Activated T-cell treated with anti-CD3 and anti-CD28 coated beads, Interleukin-2, amount 50 U/mL, for 72 hours (primary cell): ENCODE measurements around the gene CLDN16. TPM values are rescaled to one million over a fixed set of nuclear protein-coding genes. Genes with fewer than 3 reads are reported as not detected.

Source experiments
- ATAC-seq, 2 donors: fragments of 150-1000 bp; cut with Tn5 transposase; replicated peaks in 1 of 2; 2 replicates each; pipeline ENCODE4 v1.10.0; 2021; ENCODE audit warnings: moderate library complexity in 2 of 2, mild to moderate bottlenecking in 1 of 2
- DNase-seq, 2 donors: peaks; one replicate each; pipeline ENCODE4 v3.0.0; 2021 to 2022; ENCODE audit warnings: mixed read lengths in 1 of 2
- H3K27ac Mint-ChIP-seq: one replicate; pipeline ENCODE4 v1.8.0; 2022; ENCODE audit warnings: mild to moderate bottlenecking, moderate library complexity, mixed read lengths
- H3K27me3 Mint-ChIP-seq: one replicate; pipeline ENCODE4 v1.8.0; 2022; ENCODE audit warnings: low read depth, mixed read lengths
- H3K36me3 Mint-ChIP-seq, 2 donors: one replicate each; pipeline ENCODE4 v1.8.0; 2022; ENCODE audit warnings: mixed read lengths in 2 of 2, mild to moderate bottlenecking in 1 of 2; ENCODE audit not compliant: insufficient read depth in 2 of 2
- H3K4me1 Mint-ChIP-seq: one replicate; pipeline ENCODE4 v1.8.0; 2022; ENCODE audit warnings: low read depth, mixed read lengths
- H3K4me3 Mint-ChIP-seq, 2 donors: one replicate each; pipeline ENCODE4 v1.8.0; 2022; ENCODE audit warnings: mild to moderate bottlenecking in 2 of 2, mixed read lengths in 2 of 2, moderate library complexity in 2 of 2
- H3K9me3 Mint-ChIP-seq, 2 donors: one replicate each; pipeline ENCODE4 v1.8.0; 2022; ENCODE audit warnings: mixed read lengths in 2 of 2
- total RNA-seq, 2 donors: library from RNA; stranded (reverse); gene quantifications; one replicate each; pipeline ENCODE4 v1.2.3, GENCODE V29; 2022

CLDN16 gene
- total RNA-seq, 2 donors from 2014 or later: 0.29 TPM; not detected in 1

DNA sequence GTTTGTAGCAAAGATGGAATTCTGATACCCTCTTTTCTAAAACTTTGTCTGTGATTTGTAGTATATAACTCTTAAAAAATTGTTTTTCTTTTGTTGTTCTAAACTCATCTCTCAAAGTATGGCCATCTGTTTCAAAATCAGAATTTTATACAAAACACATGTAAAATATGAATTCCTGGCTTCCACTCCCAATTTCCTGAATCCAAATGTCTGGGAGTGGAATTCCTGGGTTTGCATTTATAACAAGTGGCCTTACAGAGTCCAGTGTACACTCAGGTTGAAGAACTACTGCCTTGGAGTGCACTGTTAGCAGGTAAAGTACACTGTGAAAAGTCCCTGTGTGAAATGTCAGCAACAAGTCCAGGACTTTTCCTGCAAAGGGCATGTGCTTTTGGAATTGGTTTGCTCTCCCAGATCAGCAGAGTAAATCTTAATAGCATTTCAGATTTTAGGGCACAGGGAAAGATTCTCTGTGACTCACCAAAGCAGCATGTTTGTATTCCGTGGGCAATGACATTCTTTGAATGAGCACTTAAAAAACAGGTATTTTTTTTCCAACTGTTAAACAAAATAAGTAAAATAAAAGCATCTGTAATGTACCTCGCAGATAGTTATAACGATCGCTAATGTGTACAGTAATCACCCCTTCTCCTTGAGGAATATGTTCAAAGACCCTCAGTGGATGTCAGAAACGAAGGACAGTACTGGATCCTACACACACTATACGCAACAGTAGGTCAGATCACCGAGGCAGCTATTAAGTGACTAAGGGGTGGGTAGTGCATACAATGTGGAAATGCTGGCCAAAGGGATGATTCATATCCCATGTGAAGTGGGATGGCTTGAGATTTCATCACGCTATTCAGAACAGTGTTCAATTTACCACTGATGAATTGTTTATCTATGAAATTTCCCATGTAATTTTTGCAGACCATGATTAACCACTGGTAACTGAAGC is 2.0 kb upstream of the CLDN16 start:
- Mint-ChIP-seq H3K9me3 (no peaks in the 10 kb centered on the region), H3K36me3 (no peaks in the 10 kb centered on the region), H3K4me1 (peaks cover 15% of the 10 kb centered on the region), H3K4me3 (no peak overlapping the region), H3K27me3 (no peaks in the 10 kb centered on the region), H3K27ac (no peak overlapping the region)
- DNase-seq (no peak), ATAC-seq (no peak)

DNA sequence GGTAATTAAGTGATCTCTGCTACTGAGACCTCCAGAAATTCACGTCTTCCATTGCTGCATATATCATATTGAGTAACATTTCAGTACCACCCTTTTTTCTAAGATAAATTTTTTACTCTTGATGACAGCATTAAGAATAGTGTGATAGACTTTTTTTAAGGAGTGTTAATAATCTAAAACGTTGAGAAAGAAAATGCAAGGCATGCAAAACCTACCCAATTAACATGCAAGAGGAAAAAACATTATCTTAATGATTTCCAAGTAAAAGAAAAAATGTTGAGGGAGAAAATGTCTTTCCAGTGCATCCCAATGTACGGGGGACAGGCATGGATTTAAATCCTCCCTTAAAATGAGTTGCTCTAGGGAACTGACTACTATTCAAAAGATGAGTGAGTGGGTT is 740 bp downstream of the CLDN16 start:
- Mint-ChIP-seq H3K4me1 (no peaks in the 10 kb centered on the region), H3K27ac (peak overlapping the region; percentile 42), H3K4me3 (no peak overlapping the region), H3K27me3 (peaks cover 7% of the 10 kb centered on the region), H3K36me3 (no peaks in the 10 kb centered on the region), H3K9me3 (no peaks in the 10 kb centered on the region)
- ATAC-seq: no peak
- no peak for DNase-seq

DNA sequence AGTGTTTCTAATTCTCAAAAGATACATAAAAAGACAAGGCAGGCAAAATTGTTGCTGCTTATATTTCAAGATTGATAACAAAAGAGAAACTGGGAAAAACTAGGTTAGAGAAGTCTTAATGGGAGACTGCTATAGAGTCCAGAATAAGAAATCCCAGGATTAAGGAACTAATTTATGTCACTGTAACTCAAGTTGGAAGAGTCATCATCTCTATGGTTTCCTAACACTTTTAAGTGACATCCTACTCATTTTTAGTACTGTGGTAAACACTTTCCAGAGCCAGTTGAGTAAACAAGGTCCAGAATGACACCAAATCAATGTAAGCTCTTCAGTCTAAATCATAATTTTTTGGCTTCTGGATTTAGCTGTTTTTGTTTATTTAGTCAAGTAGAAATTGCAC is 8.0 kb downstream of the CLDN16 start:
- Mint-ChIP-seq H3K27ac (no peak overlapping the region), H3K27me3 (peaks cover 7% of the 10 kb centered on the region), H3K36me3 (no peaks in the 10 kb centered on the region), H3K4me1 (no peaks in the 10 kb centered on the region), H3K9me3 (no peaks in the 10 kb centered on the region), H3K4me3 (no peak overlapping the region)
- ATAC-seq (no peak), DNase-seq (no peak)

DNA sequence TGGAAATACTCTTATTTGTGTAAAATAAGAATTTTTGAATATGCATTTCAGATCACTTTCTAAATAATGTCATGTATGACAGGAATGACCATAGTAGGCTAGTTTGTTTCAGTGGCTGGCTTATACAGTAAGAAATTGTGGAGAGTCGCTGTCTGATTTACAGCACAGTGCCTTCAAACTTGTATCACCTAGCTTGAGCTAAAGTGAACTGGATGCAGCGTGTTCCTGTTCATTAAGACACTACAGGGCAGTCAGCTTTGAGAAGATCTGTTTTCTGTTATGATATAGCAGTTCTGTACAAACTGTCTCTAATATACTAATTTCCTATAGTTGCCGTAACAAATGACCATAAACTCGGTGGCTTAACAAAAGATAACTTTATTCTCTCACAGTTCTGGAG is 9.9 kb downstream of the CLDN16 start:
- no peak for ATAC-seq
- H3K27ac Mint-ChIP-seq: no peak overlapping the region
- no peaks in the 10 kb centered on the region for H3K9me3 Mint-ChIP-seq
- no peak overlapping the region for H3K4me3 Mint-ChIP-seq
- peaks cover 12% of the 10 kb centered on the region for H3K27me3 Mint-ChIP-seq
- no peaks in the 10 kb centered on the region for H3K4me1 Mint-ChIP-seq
- no peaks in the 10 kb centered on the region for H3K36me3 Mint-ChIP-seq
- DNase-seq: no peak

DNA sequence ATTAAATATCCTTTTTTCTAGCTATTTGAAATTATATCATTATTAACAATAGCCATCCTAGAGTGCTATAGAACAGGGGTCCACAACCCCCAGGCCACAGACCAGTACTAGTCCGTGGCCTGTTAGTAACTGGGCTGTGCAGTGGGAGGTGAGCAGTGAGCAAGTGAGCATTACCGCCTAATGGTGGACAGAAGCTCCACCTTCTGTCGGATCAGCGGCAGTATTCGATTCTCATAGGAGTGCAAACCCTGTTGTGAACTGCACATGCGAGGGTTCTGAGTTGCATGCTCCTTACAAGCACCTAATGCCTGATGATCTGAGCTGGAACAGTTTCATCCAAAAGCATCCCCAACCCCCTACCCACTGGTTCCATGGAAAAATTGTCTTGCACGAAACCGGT is 11.7 kb downstream of the CLDN16 start:
- H3K36me3 Mint-ChIP-seq: no peaks in the 10 kb centered on the region

DNA sequence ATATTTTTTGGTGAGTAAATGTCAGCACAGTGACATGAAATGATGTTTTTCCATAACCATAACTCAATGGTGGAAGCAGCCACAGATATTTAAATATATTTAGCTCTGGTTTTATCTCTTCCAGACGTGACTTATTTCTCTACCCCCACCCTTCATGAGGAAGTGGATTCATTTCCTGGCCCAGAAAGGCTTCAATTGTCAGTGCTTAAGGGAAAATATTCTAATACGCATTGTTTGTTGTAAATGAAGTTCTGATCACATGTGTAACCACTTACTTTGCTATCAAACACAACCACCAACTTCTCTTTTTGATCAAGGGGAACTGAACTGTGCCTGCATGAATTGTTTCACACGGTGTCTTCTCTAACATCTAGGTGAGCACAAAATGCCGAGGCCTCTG is 14.0 kb downstream of the CLDN16 start:
- Mint-ChIP-seq H3K4me1 (no peaks in the 10 kb centered on the region), H3K36me3 (no peaks in the 10 kb centered on the region), H3K27ac (no peak overlapping the region), H3K9me3 (no peaks in the 10 kb centered on the region), H3K4me3 (no peak overlapping the region), H3K27me3 (peaks cover 7% of the 10 kb centered on the region)
- no peak for ATAC-seq
- no peak for DNase-seq

More for the DNA sequence above, 11.7 kb downstream of the CLDN16 start:
- H3K9me3 Mint-ChIP-seq: no peaks in the 10 kb centered on the region
- no peaks in the 10 kb centered on the region for H3K4me1 Mint-ChIP-seq
- ATAC-seq (no peak), DNase-seq (no peak)
- H3K27me3 Mint-ChIP-seq: peaks cover 7% of the 10 kb centered on the region
- no peak overlapping the region for H3K27ac Mint-ChIP-seq
- H3K4me3 Mint-ChIP-seq: no peak overlapping the region

DNA sequence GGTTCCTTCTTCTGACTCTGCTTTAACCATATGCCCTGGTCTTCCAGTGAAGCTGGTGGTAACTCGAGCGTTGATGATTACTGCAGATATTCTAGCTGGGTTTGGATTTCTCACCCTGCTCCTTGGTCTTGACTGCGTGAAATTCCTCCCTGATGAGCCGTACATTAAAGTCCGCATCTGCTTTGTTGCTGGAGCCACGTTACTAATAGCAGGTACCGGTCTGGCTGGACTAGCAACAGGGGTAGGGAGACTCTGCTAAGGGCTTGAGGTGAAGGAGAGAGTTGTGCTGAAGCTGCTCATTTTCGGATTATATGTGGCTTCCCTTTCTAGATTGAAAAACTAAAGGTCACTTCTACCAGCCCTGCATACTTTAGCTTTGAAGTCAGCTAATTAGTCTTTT is 16.8 kb downstream of the CLDN16 start:
- Mint-ChIP-seq H3K27ac (no peak overlapping the region), H3K4me3 (no peak overlapping the region), H3K36me3 (no peaks in the 10 kb centered on the region), H3K27me3 (peaks cover 7% of the 10 kb centered on the region), H3K4me1 (no peaks in the 10 kb centered on the region), H3K9me3 (no peaks in the 10 kb centered on the region)
- no peak for DNase-seq
- no peak for ATAC-seq

DNA sequence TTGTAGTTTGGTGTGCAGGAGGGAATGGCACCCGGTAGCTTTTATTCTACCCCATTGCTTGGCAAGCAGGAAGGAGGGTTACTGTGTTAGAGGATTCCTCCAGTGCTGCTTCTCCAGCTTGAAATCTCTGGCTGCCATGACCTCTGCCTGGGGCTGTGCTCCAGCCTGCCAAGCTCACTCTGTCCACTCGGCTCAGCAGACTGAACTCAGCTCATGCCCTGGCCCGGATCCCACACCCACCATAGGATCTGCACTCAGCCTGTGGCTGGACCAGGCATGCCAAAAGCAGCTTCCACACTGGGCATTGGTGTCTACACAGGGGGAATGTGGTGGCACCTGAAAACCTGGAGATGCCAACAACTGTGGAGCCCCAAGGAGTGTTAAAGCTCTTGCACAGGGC is 26.3 kb downstream of the CLDN16 start:
- ATAC-seq: no peak
- H3K36me3 Mint-ChIP-seq: peaks cover 1 to 2% of the 10 kb centered on the region in 2 donors
- H3K27me3 Mint-ChIP-seq: no peaks in the 10 kb centered on the region
- no peak overlapping the region for H3K27ac Mint-ChIP-seq
- no peak for DNase-seq
- H3K4me1 Mint-ChIP-seq: no peaks in the 10 kb centered on the region
- peaks cover 5 to 8% of the 10 kb centered on the region in 2 donors for H3K9me3 Mint-ChIP-seq
- H3K4me3 Mint-ChIP-seq: no peak overlapping the region

DNA sequence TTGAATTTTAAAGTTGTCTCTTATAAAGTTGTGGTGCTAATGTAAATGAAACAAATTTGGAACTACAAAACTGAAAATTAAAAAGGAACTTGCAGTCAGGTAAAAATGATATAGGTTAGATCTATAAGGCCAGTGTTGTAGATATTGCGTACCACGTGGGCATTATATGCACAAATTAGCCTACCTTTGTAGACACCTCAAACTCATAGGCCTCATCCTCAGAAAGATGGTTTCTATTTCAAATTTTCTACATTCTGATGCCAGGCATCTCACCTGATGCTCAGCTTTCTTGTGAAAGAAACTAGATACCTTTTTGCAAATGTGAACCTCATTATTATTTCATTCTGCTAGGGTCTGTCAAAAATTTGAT is 36.1 kb downstream of the CLDN16 start:
- ATAC-seq (peak in 1 of 2 donors; percentile 7), DNase-seq (no peak)
- Mint-ChIP-seq H3K4me1 (peaks cover 5% of the 10 kb centered on the region), H3K9me3 (no peaks in the 10 kb centered on the region), H3K27me3 (no peaks in the 10 kb centered on the region), H3K36me3 (no peaks in the 10 kb centered on the region), H3K27ac (peak overlapping the region; percentile 94), H3K4me3 (no peak overlapping the region)

DNA sequence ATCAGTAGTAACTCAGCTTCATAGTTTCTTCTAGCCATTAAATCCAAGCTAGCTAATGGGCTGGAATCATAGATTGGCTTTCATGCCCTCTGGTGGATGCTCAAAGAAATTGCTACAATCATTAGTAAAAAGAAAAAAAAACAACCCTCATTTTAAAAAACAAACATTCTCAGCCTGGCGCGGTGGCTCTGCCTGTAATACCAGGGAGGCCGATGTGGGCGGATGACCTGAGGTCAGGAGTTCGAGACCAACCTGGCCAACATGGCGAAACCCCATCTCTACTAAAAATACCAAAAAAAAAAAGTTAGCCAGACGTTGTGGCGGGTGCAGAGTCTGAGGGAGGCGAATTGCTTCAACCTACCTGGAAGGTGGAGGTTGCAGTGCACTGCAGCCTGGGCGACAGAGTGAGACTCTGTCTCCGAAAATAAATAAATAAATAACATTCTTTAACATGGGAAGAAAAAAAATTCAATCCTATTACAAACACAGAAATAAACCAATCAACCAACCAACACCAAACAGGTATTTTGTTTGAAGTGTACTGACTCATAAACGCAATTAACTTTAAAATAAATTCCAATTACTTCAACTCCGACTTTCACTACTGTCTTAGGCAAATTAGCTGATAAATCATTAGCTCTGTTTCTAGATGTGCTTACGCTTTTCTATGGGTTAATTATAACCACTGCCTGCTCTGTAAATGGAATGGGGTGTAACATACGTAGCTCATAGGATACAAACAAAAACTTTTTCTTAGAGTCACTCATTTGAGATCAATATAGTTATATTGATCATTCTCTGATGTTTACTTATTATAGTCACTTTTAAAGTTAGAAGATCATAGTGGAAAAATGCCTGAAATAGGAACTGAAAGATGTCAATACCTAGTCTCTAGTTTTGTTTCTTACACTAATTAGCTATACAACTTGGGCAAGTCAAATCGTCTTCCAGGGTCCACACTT is 36.8 kb downstream of the CLDN16 start:
- H3K36me3 Mint-ChIP-seq: no peaks in the 10 kb centered on the region
- H3K9me3 Mint-ChIP-seq: no peaks in the 10 kb centered on the region

DNA sequence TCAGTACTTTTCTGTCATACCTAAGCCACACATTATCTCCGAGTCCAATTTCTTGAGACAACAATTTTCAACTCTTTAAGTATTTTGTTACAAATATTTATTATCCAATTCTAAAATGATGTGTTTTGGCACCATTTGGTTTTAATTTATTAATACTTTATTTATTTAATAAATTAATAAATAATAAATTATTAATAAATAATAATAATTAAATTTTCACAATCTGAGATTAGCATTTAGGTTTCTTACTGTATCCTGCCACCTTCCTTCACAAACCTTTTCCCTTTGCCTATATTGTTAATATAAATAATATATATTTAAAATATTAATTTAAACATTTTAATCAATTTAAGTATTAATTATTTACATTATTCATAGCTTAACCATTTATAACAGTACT is 37.9 kb downstream of the CLDN16 start:
- Mint-ChIP-seq H3K27ac (no peak overlapping the region), H3K4me1 (peaks cover 5% of the 10 kb centered on the region), H3K27me3 (no peaks in the 10 kb centered on the region), H3K4me3 (no peak overlapping the region), H3K9me3 (no peaks in the 10 kb centered on the region), H3K36me3 (no peaks in the 10 kb centered on the region)
- DNase-seq (no peak), ATAC-seq (no peak)

More for the DNA sequence above, 36.8 kb downstream of the CLDN16 start:
- peaks cover 5% of the 10 kb centered on the region for H3K4me1 Mint-ChIP-seq
- no peaks in the 10 kb centered on the region for H3K27me3 Mint-ChIP-seq
- peak overlapping the region; percentile 94 for H3K27ac Mint-ChIP-seq
- peak overlapping the region; percentile 2 to 47 for H3K4me3 Mint-ChIP-seq
- peak; percentile 50 to 60 for DNase-seq
- ATAC-seq: peak; percentile 82 to 85

DNA sequence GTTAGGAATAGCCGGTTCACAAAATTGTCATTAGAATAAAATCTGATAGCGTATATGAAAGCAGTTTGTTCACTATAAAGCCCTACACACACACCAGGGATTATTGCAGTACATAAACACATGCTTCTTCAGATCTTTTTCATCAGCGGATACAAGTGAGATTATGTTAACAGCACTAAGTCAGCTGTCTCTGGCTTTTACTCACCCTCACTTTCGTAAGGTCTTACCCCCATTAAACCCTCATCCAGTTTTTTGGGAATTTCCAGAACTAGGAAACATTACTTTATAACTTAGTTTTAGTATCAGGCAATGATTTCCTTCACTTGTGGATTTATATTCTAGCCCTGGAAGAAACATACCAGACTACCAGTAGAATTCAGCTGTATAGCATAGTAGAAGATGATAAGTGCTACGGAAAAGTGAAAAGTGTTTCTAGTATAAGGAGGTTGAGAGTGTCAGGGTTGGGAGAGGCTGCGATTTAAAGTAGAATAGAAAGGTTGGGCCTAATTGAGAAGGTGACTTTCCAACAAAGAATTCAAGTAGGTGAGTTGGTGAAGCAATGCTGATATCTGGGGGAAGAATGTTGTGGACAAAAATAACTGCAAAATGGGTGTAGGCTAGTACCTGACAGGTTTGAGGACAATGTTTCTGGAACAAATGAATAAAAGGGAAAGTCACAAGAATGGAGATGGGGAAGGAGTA is 39.0 kb downstream of the CLDN16 start:
- Mint-ChIP-seq H3K27me3 (no peaks in the 10 kb centered on the region), H3K9me3 (no peaks in the 10 kb centered on the region), H3K4me3 (no peak overlapping the region), H3K4me1 (peaks cover 5% of the 10 kb centered on the region), H3K27ac (no peak overlapping the region), H3K36me3 (no peaks in the 10 kb centered on the region)
- DNase-seq: no peak
- no peak for ATAC-seq

DNA sequence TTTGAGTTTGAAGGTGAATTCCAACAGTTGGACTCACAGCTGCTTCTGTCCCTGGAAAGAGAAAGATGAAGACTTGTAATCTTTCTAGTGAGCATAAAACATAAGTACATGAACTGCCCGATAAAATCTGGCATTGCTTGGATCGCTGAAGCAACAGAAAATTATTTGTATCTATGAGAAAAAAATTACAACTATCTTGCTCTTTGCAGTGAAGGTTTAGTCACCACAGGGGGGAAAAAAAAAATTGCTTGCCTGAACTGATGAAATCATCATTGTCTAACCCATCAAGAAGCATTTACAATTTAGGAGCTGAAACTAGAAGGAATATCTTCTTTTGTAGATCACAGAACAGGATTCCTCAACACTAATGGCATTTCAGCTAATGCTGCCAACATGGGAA is 41.7 kb downstream of the CLDN16 start:
- peaks cover under 1% of the 10 kb centered on the region for H3K4me1 Mint-ChIP-seq
- no peak overlapping the region for H3K27ac Mint-ChIP-seq
- H3K9me3 Mint-ChIP-seq: no peaks in the 10 kb centered on the region
- DNase-seq (no peak), ATAC-seq (no peak)
- peaks cover 13% of the 10 kb centered on the region for H3K27me3 Mint-ChIP-seq
- no peak overlapping the region for H3K4me3 Mint-ChIP-seq
- peaks cover 0 to 5% of the 10 kb centered on the region in 2 donors for H3K36me3 Mint-ChIP-seq
